ENCODE results near the gene TNNT3.

- TF ChIP-seq CTCF (IDR thresholded peaks at IDR 0.05), result no peak
- no peak for TF ChIP-seq POLR2A (IDR thresholded peaks at IDR 0.05)
Observed at GRCh38 chr11:1889941-1890855, 29.3 kb upstream of the TNNT3 start.

Data from thyroid gland (tissue), 4 donors.